NOMO-1 (cell line): Measurements from ENCODE around the gene SYDE2.
"Not testable (repeated sequence)": the region's sequence is repeated elsewhere in the genome, so short reads cannot be mapped to it uniquely, and the experiment has no call there.

ENCODE experiments used
- DNase-seq, 2 experiments: peaks; one replicate each; lab custom pipeline; 2025; ENCODE audit not compliant: unreplicated experiment in 2 of 2; lab: John Stamatoyannopoulos, UW

The SYDE2 gene

GRCh38 chr1:85178396-85178795 lies 22.4 kb downstream of the SYDE2 start:
- DNase-seq, result no peak

DNA sequence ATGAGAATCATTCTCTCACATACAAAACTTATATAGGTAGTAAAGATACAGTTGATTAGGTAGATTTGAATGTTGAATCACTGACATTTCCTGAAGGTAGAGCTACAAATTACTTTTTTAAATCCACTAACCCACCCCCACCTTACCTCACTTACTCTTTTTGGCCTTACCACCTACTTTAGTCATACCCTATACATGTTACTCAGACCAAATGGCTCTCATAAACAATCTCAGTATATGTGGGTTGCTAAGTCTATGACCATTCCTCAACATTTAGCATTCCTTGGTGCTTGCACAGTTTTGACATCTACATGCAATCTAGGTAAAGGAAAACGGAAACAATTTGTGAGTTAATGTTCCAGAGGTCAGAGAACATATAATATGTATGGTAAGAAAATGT lies 26.3 kb downstream of the SYDE2 start:
- DNase-seq, result no peak

DNA sequence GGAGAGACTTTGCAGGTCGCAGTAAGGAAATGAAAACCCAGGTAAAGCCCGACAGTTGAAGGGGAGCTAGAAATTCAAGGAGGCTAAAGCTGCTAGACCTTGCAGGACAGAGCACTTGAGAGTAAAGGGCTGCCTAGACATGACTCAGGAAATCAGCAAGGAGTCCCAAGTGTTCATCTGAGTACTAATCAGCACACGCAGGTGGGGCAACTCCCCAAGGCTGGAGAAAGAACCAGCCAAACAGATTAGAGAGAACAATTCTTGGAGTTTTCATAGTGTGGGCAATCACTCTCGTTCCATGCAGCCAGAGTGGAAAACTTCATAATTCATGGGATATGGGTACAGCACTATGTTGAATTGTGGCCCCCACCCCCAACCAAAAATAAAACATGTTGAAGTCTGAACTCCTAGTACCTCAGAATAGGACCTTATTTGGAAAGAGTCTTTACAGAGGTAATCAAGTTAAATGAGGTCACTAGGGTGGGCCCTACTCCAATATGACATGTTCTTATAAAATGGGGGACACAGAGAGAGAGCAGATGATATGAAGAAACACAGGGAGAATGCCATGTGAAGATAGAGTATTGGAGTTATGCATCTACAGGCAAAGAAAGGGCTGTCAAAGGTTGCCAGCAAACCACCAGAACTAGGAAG lies 28.0 kb downstream of the SYDE2 start:
- no peak for DNase-seq

- DNase-seq, result no peak
Observed at GRCh38 chr1:85171721-85172120, 29.1 kb downstream of the SYDE2 start.

- no peak for DNase-seq
Observed at GRCh38 chr1:85168884-85169283, 31.9 kb downstream of the SYDE2 start.

DNA sequence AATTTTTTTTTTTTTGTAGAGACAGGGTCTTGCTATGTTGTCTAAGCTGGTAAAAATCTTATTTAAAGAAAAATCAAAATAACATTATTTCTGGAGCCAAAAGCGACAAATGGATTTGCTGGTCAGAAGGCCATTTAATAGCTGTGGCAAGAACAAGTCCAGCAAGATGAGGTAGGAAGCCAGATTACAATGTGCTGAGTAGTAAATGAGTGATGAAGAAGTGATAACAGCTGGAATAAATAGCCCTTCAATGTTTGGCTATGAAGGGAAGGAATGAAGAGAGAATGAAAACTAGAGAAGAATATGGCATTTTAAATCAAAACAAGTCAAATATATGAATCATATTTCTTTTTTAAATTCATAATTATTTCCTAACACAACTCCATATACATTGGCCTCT lies 34.5 kb downstream of the SYDE2 start:
- DNase-seq, result no peak

DNA sequence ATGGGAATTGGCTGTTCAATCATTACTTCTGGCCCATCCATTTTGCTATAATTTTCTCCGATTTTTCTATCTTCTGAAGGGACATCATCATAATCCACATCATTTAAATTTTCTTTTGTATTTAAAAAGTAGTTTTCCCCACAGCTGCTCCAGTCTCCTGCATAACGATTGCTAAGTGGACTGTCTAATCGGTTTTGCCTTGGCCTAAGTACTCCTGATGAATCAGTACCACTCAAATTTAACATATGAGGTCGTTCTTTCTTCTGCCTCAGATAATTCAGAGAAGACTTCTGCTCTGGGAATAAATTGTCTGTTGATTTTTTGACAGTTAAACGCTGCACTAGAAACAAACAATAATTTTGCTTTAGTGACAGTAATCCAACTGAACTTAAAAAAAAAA lies 41.9 kb downstream of the SYDE2 start:
- no peak for DNase-seq

DNA sequence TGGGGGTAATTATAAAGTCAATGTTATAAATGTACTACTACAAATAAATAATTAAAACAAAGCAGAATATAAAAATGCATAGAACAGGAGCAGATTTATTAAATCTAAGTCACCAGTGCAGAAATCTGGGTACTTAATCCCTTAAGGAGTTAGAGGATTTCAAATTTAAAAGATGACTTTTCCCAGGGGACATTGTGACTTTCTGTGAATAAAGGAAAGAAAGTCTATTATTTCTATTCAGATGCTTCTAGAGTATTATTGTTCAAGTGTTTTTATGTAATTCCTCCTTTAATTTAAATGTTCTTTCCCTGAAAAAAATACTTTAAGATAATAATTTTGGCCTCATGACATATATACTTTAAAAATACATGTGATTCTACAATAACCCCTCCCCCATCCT lies 43.4 kb downstream of the SYDE2 start:
- DNase-seq, result no peak

DNA sequence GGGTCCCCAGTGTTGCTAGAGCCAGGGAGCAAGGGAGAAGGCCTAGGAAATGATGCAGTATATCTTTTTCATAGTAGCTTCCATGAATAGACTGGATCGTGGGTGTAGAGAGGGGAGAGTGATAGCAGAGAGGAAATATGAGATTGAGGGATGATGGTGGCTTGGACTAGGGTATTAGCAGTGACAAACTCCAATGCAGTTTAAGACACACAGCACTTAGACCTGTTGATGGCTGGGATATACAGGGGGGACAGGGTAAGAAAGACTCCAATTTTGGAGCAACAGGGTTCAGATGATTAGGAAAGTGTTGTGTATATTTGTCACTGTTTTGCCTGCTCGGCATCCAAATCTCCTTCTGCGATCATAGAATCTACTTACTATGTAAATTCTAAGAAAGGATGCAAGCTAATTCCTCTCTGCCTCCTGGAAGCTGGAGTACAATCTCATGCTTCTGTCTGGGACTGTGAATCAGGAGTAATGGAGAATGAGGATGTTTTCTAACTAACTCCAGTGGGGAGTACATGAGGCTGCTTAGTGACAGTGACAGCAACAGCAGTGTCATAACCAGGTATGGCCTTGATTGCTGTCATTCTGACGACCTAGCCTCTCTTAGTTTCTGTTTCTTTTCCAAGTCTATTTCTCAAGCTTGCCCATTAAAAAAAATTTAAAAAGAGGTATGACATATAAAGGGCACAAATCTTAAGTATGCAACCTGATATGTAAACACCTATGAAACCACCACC lies 47.5 kb downstream of the SYDE2 start:
- DNase-seq, result no peak

- no peak for DNase-seq
Observed at GRCh38 chr1:85151446-85151845, 49.4 kb downstream of the SYDE2 start.

DNA sequence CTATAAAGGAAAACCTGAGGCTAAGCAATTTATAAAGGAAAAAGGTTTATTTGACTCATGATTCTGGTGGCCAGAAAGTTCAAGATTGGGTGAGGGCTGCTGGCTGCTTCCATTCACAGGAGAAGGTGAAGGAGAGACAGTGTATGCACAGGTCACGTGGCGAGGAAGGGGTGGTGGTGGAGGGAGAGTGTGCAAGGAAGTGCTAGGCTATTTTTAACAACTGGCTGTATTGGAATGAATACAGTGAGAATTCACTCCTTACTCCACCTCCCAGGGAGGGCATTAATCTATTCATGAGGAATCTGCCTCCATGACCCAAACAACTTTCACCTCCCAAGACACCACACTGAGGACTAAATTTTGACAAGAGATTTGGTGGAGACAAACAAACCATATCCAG lies 51.0 kb downstream of the SYDE2 start:
- DNase-seq, result no peak

- peak in 1 of 2 experiments; percentile 26 for DNase-seq
Observed at GRCh38 chr1:85148524-85149250, 52.1 kb downstream of the SYDE2 start.

DNA sequence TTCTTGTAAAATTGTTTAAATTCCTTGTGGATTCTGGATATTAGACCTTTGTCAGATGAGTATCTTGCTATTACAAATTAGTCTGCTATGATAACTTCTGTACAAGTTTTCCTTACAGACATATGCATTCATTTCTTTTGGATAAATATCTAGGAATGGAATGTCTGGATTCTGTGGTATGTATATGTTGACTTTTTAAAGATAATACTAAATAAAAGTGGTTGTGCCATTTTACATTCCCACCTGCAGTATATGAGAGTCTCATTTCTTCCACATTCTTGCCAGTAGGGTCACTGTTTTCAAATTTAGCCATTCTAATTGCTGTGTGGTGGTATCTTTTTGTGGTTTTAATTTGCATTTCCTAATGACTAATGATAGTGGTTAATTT lies 53.9 kb downstream of the SYDE2 start:
- DNase-seq, result no peak

GRCh38 chr1:85146298-85146971 lies 54.4 kb downstream of the SYDE2 start:
- not testable (repeated sequence) for DNase-seq

DNA sequence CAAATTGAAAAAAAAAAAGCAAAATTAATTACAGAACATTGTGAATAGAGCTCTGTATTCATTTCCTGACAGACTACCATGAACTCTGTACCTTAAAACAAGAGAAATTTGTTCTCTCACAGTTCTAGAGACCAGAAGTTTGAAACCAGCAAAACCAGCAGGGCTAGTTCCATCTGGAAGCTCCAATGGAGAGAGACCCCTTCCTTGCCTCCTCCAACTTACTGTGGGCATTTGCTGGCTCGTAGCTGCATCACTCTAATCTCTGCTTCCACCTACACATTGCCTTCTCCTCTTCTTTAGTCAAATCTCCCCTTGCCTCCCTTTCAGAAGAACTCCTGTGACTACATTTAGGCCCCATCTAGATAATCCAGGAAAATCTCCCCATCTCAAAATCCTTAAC lies 56.5 kb downstream of the SYDE2 start:
- DNase-seq, result no peak

DNA sequence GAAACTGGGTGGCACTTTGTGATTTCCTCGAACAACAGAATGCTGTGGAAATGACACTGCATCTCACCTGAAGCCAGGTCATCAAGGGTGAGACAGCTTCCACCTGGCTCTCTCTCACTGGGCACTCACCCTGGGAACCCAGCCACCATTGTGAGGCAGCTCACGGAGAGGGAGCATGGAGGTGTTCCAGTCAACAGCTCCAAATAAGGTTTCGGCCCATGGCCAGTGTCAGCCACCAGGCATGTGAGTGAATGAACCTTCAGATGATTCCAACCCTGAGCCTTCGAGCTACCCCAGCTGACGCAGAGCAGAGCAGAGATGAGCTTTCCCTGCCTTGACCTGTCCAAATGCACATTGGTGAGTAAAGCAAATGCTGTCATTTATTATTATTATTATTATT lies 58.1 kb downstream of the SYDE2 start:
- no peak for DNase-seq

DNA sequence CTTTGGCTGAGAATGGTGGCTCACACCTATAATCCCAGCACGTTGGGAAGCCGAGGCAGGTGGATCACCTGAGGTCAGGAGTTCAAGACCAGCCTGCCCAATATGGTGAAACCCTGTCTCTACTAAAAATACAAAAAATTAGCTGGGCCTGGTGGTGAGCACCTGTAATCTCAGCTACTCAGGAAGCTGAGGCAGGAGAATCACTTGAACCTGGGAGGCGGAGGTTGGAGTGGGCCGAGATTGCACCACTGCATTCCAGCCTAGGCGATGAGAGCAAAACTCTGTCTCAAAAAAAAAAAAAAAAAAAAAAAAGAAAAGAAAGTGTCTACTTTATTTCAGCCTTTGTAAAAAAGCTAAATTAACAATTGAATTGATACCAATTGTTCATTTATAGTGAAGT lies 62.4 kb downstream of the SYDE2 start:
- not testable (repeated sequence) for DNase-seq

GRCh38 chr1:85137660-85138059 lies 63.2 kb downstream of the SYDE2 start:
- DNase-seq, result no peak

GRCh38 chr1:85135392-85135798 lies 65.4 kb downstream of the SYDE2 start:
- DNase-seq, result no peak

DNA sequence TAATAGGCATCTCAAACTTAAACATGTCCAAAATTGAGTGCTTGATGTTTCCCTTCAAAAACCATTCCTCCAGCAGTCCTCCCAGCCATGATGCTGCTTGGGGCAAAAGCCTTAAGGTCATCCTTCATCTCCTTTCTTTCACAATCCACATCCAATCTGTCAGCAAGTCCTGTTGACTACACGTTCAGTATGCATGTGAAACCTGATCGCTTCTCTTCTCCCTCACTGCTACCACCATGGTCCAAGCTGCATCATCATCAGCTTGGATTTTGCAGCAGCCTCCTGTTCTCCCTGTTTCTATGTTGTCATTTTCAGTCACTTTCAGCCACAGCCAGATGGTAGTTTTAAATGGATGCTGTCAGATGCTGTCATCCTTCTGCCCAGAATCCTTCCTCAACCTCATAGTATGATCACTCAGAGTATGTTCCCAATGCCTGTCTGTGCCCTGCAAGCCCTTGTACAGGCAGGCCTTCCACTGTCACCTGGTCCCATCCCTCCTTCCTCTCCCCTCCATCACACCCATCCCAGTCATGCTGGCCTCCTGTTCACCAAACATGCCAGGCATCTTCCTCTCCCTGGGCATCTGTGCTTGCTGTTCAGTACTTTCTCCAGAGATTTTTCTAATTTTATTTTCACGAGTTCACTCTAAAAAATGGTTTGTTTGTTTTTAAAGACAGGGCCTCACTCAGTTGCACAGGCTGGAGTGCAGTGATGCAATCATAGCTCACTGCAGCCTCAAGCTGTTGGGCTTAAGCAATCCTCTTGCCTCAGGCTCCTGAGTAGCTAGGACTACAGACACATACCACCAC lies 66.0 kb downstream of the SYDE2 start:
- DNase-seq, result peak in 1 of 2 experiments; percentile 34
